HFF-Myc (cell line): ENCODE data around the gene PIGR.
A peak's percentile ranks its signal among the peaks of the same experiment; 100 is the strongest.

Experiments used
- DNase-seq: peaks from one replicate; pipeline ENCODE4 v3.0.0-alpha.2; 2011; ENCODE audit warnings: low read depth; ENCODE audit errors: extremely low read depth
- H3K4me3 ChIP-seq: replicated peaks from 2 replicates; pipeline ENCODE4 v1.5.1; 2011; ENCODE audit warnings: low read depth, mild to moderate bottlenecking, control low read depth, low read length
- CTCF ChIP-seq: IDR thresholded peaks from 2 replicates; pipeline ENCODE4 v1.5.1; 2012; ENCODE audit warnings: mild to moderate bottlenecking, low read depth, low read length, control low read depth; ENCODE audit errors: missing control alignments

PIGR gene

GRCh38 chr1:206937425-206937824 is 8.8 kb downstream of the PIGR start:
- no peak overlapping the region for H3K4me3 ChIP-seq
- TF ChIP-seq CTCF, result no peak
- no peak for DNase-seq

- no peak for DNase-seq
- no peak overlapping the region for H3K4me3 ChIP-seq
- peak; percentile 73 for TF ChIP-seq CTCF
These were observed 10.7 kb downstream of the PIGR start for GRCh38 chr1:206935491-206936067.

GRCh38 chr1:206933333-206933945 is 12.8 kb downstream of the PIGR start:
- DNase-seq, result no peak
- peak; percentile 71 for TF ChIP-seq CTCF
- H3K4me3 ChIP-seq, result no peak overlapping the region

GRCh38 chr1:206932177-206932576 is 14.1 kb downstream of the PIGR start:
- TF ChIP-seq CTCF, result no peak
- DNase-seq, result no peak

GRCh38 chr1:206931709-206932108 is 14.6 kb downstream of the PIGR start:
- peak; percentile 17 for TF ChIP-seq CTCF
- no peak overlapping the region for H3K4me3 ChIP-seq
- no peak for DNase-seq

More at GRCh38 chr1:206932177-206932576, 14.1 kb downstream of the PIGR start:
- H3K4me3 ChIP-seq, result no peak overlapping the region

GRCh38 chr1:206930210-206930798 is 16.0 kb downstream of the PIGR start:
- TF ChIP-seq CTCF, result no peak
- H3K4me3 ChIP-seq, result no peak overlapping the region
- no peak for DNase-seq
